ENCODE results near the gene EED.
A peak's percentile ranks its signal among the peaks of the same experiment; 100 is the strongest.

EED gene

GRCh38 chr11:86230179-86230804 lies 14.3 kb upstream of the EED start:
- no peaks in the 10 kb centered on the region for H3K27me3 Mint-ChIP-seq
- H3K9me3 Mint-ChIP-seq: peaks cover 7% of the 10 kb centered on the region
- H3K4me3 Mint-ChIP-seq: peak overlapping the region; percentile 60
- peaks cover 81% of the 10 kb centered on the region for H3K4me1 Mint-ChIP-seq (ENCODE audit: low read depth)
- H3K27ac Mint-ChIP-seq: peak overlapping the region; percentile 99
- H3K36me3 Mint-ChIP-seq (ENCODE audit: low read depth): peaks cover 3% of the 10 kb centered on the region

GRCh38 chr11:86230921-86231434 lies 13.6 kb upstream of the EED start:
- Mint-ChIP-seq H3K27me3 (no peaks in the 10 kb centered on the region), H3K9me3 (peaks cover 3% of the 10 kb centered on the region), H3K36me3 (ENCODE audit: low read depth) (no peaks in the 10 kb centered on the region), H3K4me1 (ENCODE audit: low read depth) (peaks cover 76% of the 10 kb centered on the region), H3K4me3 (peak overlapping the region; percentile 58), H3K27ac (peak overlapping the region; percentile 99)

- no peak overlapping the region for H3K4me3 Mint-ChIP-seq
- no peaks in the 10 kb centered on the region for H3K27me3 Mint-ChIP-seq
- no peaks in the 10 kb centered on the region for H3K36me3 Mint-ChIP-seq (ENCODE audit: low read depth)
- H3K4me1 Mint-ChIP-seq (ENCODE audit: low read depth): peaks cover 60% of the 10 kb centered on the region
- H3K27ac Mint-ChIP-seq: no peak overlapping the region
- peaks cover 2% of the 10 kb centered on the region for H3K9me3 Mint-ChIP-seq
Observed at GRCh38 chr11:86232556-86232955, 12.0 kb upstream of the EED start.

GRCh38 chr11:86234831-86235461 lies 9.6 kb upstream of the EED start:
- no peaks in the 10 kb centered on the region for H3K27me3 Mint-ChIP-seq
- H3K27ac Mint-ChIP-seq: peak overlapping the region; percentile 81
- H3K4me3 Mint-ChIP-seq: no peak overlapping the region
- H3K36me3 Mint-ChIP-seq (ENCODE audit: low read depth): no peaks in the 10 kb centered on the region
- H3K9me3 Mint-ChIP-seq: no peaks in the 10 kb centered on the region
- H3K4me1 Mint-ChIP-seq (ENCODE audit: low read depth): peaks cover 40% of the 10 kb centered on the region

GRCh38 chr11:86237267-86237804 lies 7.2 kb upstream of the EED start:
- Mint-ChIP-seq H3K4me3 (no peak overlapping the region), H3K27me3 (peaks cover 3% of the 10 kb centered on the region), H3K36me3 (ENCODE audit: low read depth) (no peaks in the 10 kb centered on the region), H3K27ac (no peak overlapping the region), H3K9me3 (no peaks in the 10 kb centered on the region), H3K4me1 (ENCODE audit: low read depth) (peaks cover 25% of the 10 kb centered on the region)

- Mint-ChIP-seq H3K27ac (peak overlapping the region; percentile 43), H3K9me3 (no peaks in the 10 kb centered on the region), H3K4me3 (no peak overlapping the region)
Observed at GRCh38 chr11:86240164-86240563, 4.4 kb upstream of the EED start.

GRCh38 chr11:86241956-86242535 lies 2.5 kb upstream of the EED start:
- Mint-ChIP-seq H3K9me3 (no peaks in the 10 kb centered on the region), H3K36me3 (ENCODE audit: low read depth) (no peaks in the 10 kb centered on the region), H3K27ac (no peak overlapping the region), H3K4me1 (ENCODE audit: low read depth) (peaks cover 17% of the 10 kb centered on the region), H3K27me3 (peaks cover 3% of the 10 kb centered on the region), H3K4me3 (no peak overlapping the region)

More at GRCh38 chr11:86240164-86240563, 4.4 kb upstream of the EED start:
- Mint-ChIP-seq H3K27me3 (peaks cover 3% of the 10 kb centered on the region), H3K4me1 (ENCODE audit: low read depth) (peaks cover 12% of the 10 kb centered on the region), H3K36me3 (ENCODE audit: low read depth) (no peaks in the 10 kb centered on the region)

GRCh38 chr11:86243396-86243795 lies 1.2 kb upstream of the EED start:
- H3K27ac Mint-ChIP-seq: no peak overlapping the region
- no peak overlapping the region for H3K4me3 Mint-ChIP-seq
- peaks cover 3% of the 10 kb centered on the region for H3K27me3 Mint-ChIP-seq
- no peaks in the 10 kb centered on the region for H3K9me3 Mint-ChIP-seq
- peaks cover 29% of the 10 kb centered on the region for H3K4me1 Mint-ChIP-seq (ENCODE audit: low read depth)
- no peaks in the 10 kb centered on the region for H3K36me3 Mint-ChIP-seq (ENCODE audit: low read depth)

GRCh38 chr11:86244063-86244521 lies 461 bp upstream of the EED start:
- no peak overlapping the region for H3K4me3 Mint-ChIP-seq
- H3K4me1 Mint-ChIP-seq (ENCODE audit: low read depth): peaks cover 36% of the 10 kb centered on the region
- H3K36me3 Mint-ChIP-seq (ENCODE audit: low read depth): peaks cover 6% of the 10 kb centered on the region
- H3K27ac Mint-ChIP-seq: no peak overlapping the region
- H3K27me3 Mint-ChIP-seq: peaks cover 3% of the 10 kb centered on the region
- no peaks in the 10 kb centered on the region for H3K9me3 Mint-ChIP-seq

GRCh38 chr11:86245369-86246292 lies 1.1 kb downstream of the EED start:
- H3K9me3 Mint-ChIP-seq: no peaks in the 10 kb centered on the region
- H3K4me1 Mint-ChIP-seq (ENCODE audit: low read depth): peaks cover 40% of the 10 kb centered on the region
- H3K27ac Mint-ChIP-seq: no peak overlapping the region
- peaks cover 19% of the 10 kb centered on the region for H3K36me3 Mint-ChIP-seq (ENCODE audit: low read depth)
- no peak overlapping the region for H3K4me3 Mint-ChIP-seq
- H3K27me3 Mint-ChIP-seq: no peaks in the 10 kb centered on the region

GRCh38 chr11:86246293-86246675 lies 1.7 kb downstream of the EED start:
- H3K27me3 Mint-ChIP-seq: no peaks in the 10 kb centered on the region
- H3K4me1 Mint-ChIP-seq (ENCODE audit: low read depth): peaks cover 42% of the 10 kb centered on the region
- no peak overlapping the region for H3K27ac Mint-ChIP-seq
- H3K4me3 Mint-ChIP-seq: no peak overlapping the region
- peaks cover 22% of the 10 kb centered on the region for H3K36me3 Mint-ChIP-seq (ENCODE audit: low read depth)
- H3K9me3 Mint-ChIP-seq: no peaks in the 10 kb centered on the region

GRCh38 chr11:86247608-86248007 lies 3.1 kb downstream of the EED start:
- Mint-ChIP-seq H3K9me3 (no peaks in the 10 kb centered on the region), H3K27me3 (no peaks in the 10 kb centered on the region), H3K4me3 (no peak overlapping the region), H3K4me1 (ENCODE audit: low read depth) (peaks cover 55% of the 10 kb centered on the region), H3K36me3 (ENCODE audit: low read depth) (peaks cover 36% of the 10 kb centered on the region), H3K27ac (peak overlapping the region; percentile 95)

GRCh38 chr11:86248609-86249008 lies 4.1 kb downstream of the EED start:
- Mint-ChIP-seq H3K4me3 (no peak overlapping the region), H3K27ac (peak overlapping the region; percentile 95), H3K27me3 (no peaks in the 10 kb centered on the region), H3K9me3 (no peaks in the 10 kb centered on the region), H3K36me3 (ENCODE audit: low read depth) (peaks cover 44% of the 10 kb centered on the region), H3K4me1 (ENCODE audit: low read depth) (peaks cover 63% of the 10 kb centered on the region)

- peaks cover 44% of the 10 kb centered on the region for H3K36me3 Mint-ChIP-seq (ENCODE audit: low read depth)
- peak overlapping the region; percentile 68 for H3K27ac Mint-ChIP-seq
- no peaks in the 10 kb centered on the region for H3K27me3 Mint-ChIP-seq
- H3K4me1 Mint-ChIP-seq (ENCODE audit: low read depth): peaks cover 63% of the 10 kb centered on the region
- no peak overlapping the region for H3K4me3 Mint-ChIP-seq
- H3K9me3 Mint-ChIP-seq: no peaks in the 10 kb centered on the region
Observed at GRCh38 chr11:86249307-86250098, 5.0 kb downstream of the EED start.

Data from stimulated activated naive CD8-positive, alpha-beta T cell treated with anti-CD3 and anti-CD28 coated beads, Interleukin-15, Interleukin-2, amounts not matched to agents 100 ng/mL and 50 ng/mL, for 24 hours (primary cell).